Adrenal gland (tissue), 12 donors: ENCODE measurements around the gene KIDINS220. TPM values are rescaled to one million over a fixed set of nuclear protein-coding genes. Genes with fewer than 3 reads are reported as not detected.

Experiments used
- DNase-seq, 7 donors: peaks; one replicate each; pipeline ENCODE4 v3.0.0-alpha.2; 2019 to 2020
- H3K27ac ChIP-seq, 5 donors: fragments of 200-600 bp; sonication (generic) in 4 of 5; 1 replicate in 3 of 5; 2 replicates in 2 of 5; pipeline versions ENCODE4 v1.5.1 to v1.8.0; 2016 to 2020; ENCODE audit warnings: mild to moderate bottlenecking in 1 of 5
- H3K27me3 ChIP-seq: fragments of 200-600 bp; 2 replicates; pipeline ENCODE4 v1.8.0; 2021
- H3K36me3 ChIP-seq, 2 donors: fragments of 200-600 bp; replicated peaks in 1 of 2; 1 replicate in 1 of 2; 2 replicates in 1 of 2; pipeline versions ENCODE4 v1.5.1 to v1.8.0; 2018 to 2022
- H3K4me1 ChIP-seq, 2 donors: fragments of 200-600 bp; replicated peaks in 1 of 2; 1 replicate in 1 of 2; 2 replicates in 1 of 2; pipeline versions ENCODE4 v1.5.1 to v1.8.0; 2018 to 2021
- H3K4me3 ChIP-seq, 4 donors: fragments of 200-600 bp; sonication (generic) in 3 of 4; one replicate each; pipeline ENCODE4 v1.5.1; 2016 to 2018
- H3K9me3 ChIP-seq, 3 donors: fragments of 200-600 bp; sonication (generic) in 1 of 3; replicated peaks in 1 of 3; 1 replicate in 2 of 3; 2 replicates in 1 of 3; pipeline versions ENCODE4 v1.5.1 to v1.8.0; 2016 to 2021
- POLR2A ChIP-seq, 2 donors: fragments of 450-650 bp; IDR thresholded peaks; one replicate each; pipeline ENCODE4 v1.6.1; 2017; ENCODE audit warnings: antibody characterized with exemption in 2 of 2, mild to moderate bottlenecking in 2 of 2, moderate library complexity in 1 of 2
- WGBS, 4 donors: extraction: QIAGEN DNeasy Blood & Tissue Kit in 2 of 4; methylation state at CpG; one replicate each; pipeline versions ENCODE4 v1.1.5 to v1.1.7; 2013 to 2017; 5-methylcytosine and 5-hydroxymethylcytosine counted together
- intact Hi-C, 2 donors: fragments of 100-400 bp; cut with DNase I; formaldehyde crosslinking; loops; one replicate each; pipeline versions ENCODE4 v1.14.1 to v1.15.0; 2022 to 2023
- polyA plus RNA-seq, 3 donors: library from polyadenylated mRNA; stranded (reverse); fragments of 200-250 nt in 2 of 3; fragments of 350-450 nt in 1 of 3; fragmentation: Illumina TruSeq in 1 of 3; extraction: RNeasy Lipid Tissue Mini Kit (QIAGEN cat#74804) in 1 of 3; gene quantifications; one replicate each; pipeline ENCODE4 v1.2.3, GENCODE V29; 2013 to 2014
- total RNA-seq, 9 donors: library from RNA; depleted of rRNA in 4 of 9; stranded (reverse); fragments of >200 nt in 4 of 9; fragments of 120-200 nt in 1 of 9; fragmentation: NEBNext Ultra II Directional in 1 of 9; extraction: Animal tissue kit (Norgen Biotek cat#: 25700) in 1 of 9; gene quantifications; one replicate each; pipeline versions ENCODE4 v1.1.0 to v1.2.4, GENCODE V29; 2013 to 2023
- TF ChIP-seq, protein P1 (sequence below), 6 experiments: fragments of 450-650 bp in 4 of 6; fragments of 200-600 bp in 2 of 6; sonication (generic) in 1 of 6; IDR thresholded peaks; 1 replicate in 5 of 6; 2 replicates in 1 of 6; pipeline versions ENCODE4 v1.5.1 to v1.8.0; 2016 to 2021; ENCODE audit warnings: antibody characterized with exemption in 6 of 6, mild to moderate bottlenecking in 2 of 6, moderate library complexity in 1 of 6
- donor health status: healthy with polysubstance abuse.
- donor health status: Bipolar disorder and iron deficiency.
- donor health status: DM: yes; HTN: yes; CAD: no.
- donor health status: DM: no; HTN: no; CAD: no.
- donor health status: DM: no; HTN: no; CAD: no.
- donor health status: DM: yes; HTN: yes; CAD: no.

The KIDINS220 gene
- total and polyA plus RNA-seq, 12 donors, result 17.1 to 162 (median 58.3) TPM

GRCh38 chr2:8841932-8842331 is 4.5 kb upstream of the KIDINS220 start:
- H3K27me3 ChIP-seq, result no peaks in the 10 kb centered on the region
- intact Hi-C loops, result no loop called here
- no peak for TF ChIP-seq POLR2A (IDR thresholded peaks at IDR 0.05)
- TF ChIP-seq, protein P1, sequence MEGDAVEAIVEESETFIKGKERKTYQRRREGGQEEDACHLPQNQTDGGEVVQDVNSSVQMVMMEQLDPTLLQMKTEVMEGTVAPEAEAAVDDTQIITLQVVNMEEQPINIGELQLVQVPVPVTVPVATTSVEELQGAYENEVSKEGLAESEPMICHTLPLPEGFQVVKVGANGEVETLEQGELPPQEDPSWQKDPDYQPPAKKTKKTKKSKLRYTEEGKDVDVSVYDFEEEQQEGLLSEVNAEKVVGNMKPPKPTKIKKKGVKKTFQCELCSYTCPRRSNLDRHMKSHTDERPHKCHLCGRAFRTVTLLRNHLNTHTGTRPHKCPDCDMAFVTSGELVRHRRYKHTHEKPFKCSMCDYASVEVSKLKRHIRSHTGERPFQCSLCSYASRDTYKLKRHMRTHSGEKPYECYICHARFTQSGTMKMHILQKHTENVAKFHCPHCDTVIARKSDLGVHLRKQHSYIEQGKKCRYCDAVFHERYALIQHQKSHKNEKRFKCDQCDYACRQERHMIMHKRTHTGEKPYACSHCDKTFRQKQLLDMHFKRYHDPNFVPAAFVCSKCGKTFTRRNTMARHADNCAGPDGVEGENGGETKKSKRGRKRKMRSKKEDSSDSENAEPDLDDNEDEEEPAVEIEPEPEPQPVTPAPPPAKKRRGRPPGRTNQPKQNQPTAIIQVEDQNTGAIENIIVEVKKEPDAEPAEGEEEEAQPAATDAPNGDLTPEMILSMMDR (IDR thresholded peaks at IDR 0.05), result no peak

GRCh38 chr2:8840475-8841091 is 3.2 kb upstream of the KIDINS220 start:
- no peaks in the 10 kb centered on the region for H3K9me3 ChIP-seq
- H3K4me1 ChIP-seq, result peaks cover 7 to 15% of the 10 kb centered on the region in 2 donors
- intact Hi-C loops, result no loop called here
- H3K4me3 ChIP-seq, result no peak overlapping the region
- no peaks in the 10 kb centered on the region for H3K36me3 ChIP-seq
- no peak for TF ChIP-seq POLR2A (IDR thresholded peaks at IDR 0.05)
- TF ChIP-seq, protein P1 (IDR thresholded peaks at IDR 0.05), result no peak
- H3K27ac ChIP-seq, result no peak overlapping the region
- WGBS, 4 donors, result 75 to 86% (median 78%) methylated on average over 11 to 12 of the region's 12 CpGs
- DNase-seq, result no peak
- H3K27me3 ChIP-seq, result no peaks in the 10 kb centered on the region

More at GRCh38 chr2:8841932-8842331, 4.5 kb upstream of the KIDINS220 start:
- Histone ChIP-seq H3K4me3 (no peak overlapping the region), H3K9me3 (no peaks in the 10 kb centered on the region), H3K36me3 (no peaks in the 10 kb centered on the region), H3K4me1 (peaks cover 0 to 4% of the 10 kb centered on the region in 2 donors), H3K27ac (no peak overlapping the region)
- 75 to 81% (median 79%) methylated on average over 4 of the region's 4 CpGs for WGBS, 4 donors
- DNase-seq, result no peak

- intact Hi-C loops, result no loop called here
- no peaks in the 10 kb centered on the region for H3K36me3 ChIP-seq
- no peak overlapping the region for H3K27ac ChIP-seq
- WGBS, 4 donors, result 72 to 82% (median 74%) methylated on average over 5 of the region's 5 CpGs
- H3K4me3 ChIP-seq, result no peak overlapping the region
- H3K9me3 ChIP-seq, result no peaks in the 10 kb centered on the region
- no peak for TF ChIP-seq POLR2A (IDR thresholded peaks at IDR 0.05)
- TF ChIP-seq, protein P1 (IDR thresholded peaks at IDR 0.05), result no peak
- H3K27me3 ChIP-seq, result no peaks in the 10 kb centered on the region
- peaks cover 7 to 24% of the 10 kb centered on the region in 2 donors for H3K4me1 ChIP-seq
- no peak for DNase-seq
Observed at GRCh38 chr2:8839189-8839965, 2.0 kb upstream of the KIDINS220 start.

DNA sequence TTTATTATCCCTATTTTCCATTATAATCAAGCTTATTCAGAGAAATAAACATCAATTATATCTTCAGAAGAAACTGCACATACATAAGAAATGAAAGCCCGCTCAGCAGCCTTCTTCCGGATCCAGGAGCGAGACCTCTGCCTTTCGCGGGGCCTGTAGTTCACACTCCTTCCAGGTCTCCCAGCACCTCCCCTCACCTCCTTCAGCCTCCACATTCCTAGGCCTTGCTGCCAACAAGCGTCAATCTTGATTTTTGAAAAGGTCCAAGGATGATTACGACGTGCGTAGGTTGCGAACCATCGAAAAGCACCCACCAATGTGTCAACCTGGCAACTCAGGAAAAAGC is 355 bp upstream of the KIDINS220 start:
- no peaks in the 10 kb centered on the region for H3K9me3 ChIP-seq
- peaks cover 7 to 24% of the 10 kb centered on the region in 2 donors for H3K4me1 ChIP-seq

More for the DNA sequence above, 355 bp upstream of the KIDINS220 start:
- peak overlapping the region in 2 of 4 donors; percentile 82 to 84 for H3K4me3 ChIP-seq
- H3K27ac ChIP-seq, result peak overlapping the region in 2 of 5 donors; percentile 29 to 41
- WGBS, 4 donors, result 51 to 73% (median 65%) methylated on average over 11 of the region's 11 CpGs
- no peaks in the 10 kb centered on the region for H3K36me3 ChIP-seq
- peak in 2 of 7 donors; percentile 31 to 38 for DNase-seq
- intact Hi-C loops, result no loop called here
- no peak for TF ChIP-seq POLR2A (IDR thresholded peaks at IDR 0.05)
- TF ChIP-seq, protein P1 (IDR thresholded peaks at IDR 0.05), result no peak
- no peaks in the 10 kb centered on the region for H3K27me3 ChIP-seq
